Epidermal melanocyte (primary cell): ENCODE data around the gene TMSB10.
A peak's percentile ranks its signal among the peaks of the same experiment; 100 is the strongest.

Source experiments
- DNase-seq: peaks from one replicate; pipeline ENCODE4 v3.0.0; 2011; ENCODE audit warnings: low spot score; ENCODE audit not compliant: insufficient read length

Gene TMSB10

GRCh38 chr2:84879584-84880394 lies 25.7 kb upstream of the TMSB10 start:
- no peak for DNase-seq

DNA sequence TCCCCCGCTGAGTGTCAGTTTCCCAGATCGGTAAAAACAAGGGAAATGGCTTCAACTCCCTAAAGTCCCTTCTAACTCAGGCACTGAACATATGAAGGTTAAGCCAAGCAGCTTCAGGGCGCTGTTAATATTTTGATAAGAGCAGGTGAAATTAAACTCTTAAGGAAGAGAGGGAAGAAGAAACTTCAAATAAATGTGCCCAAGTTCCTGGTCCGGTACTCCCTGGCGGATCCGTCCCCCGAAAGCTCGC lies 25.1 kb upstream of the TMSB10 start:
- no peak for DNase-seq

- no peak for DNase-seq
Observed at GRCh38 chr2:84880645-84881521, 24.6 kb upstream of the TMSB10 start, which contains the start of gene TRABD2A. TSS of gene TRABD2A (minus strand) at chr2:84881084. CDS start at chr2:84881039, 45 bp downstream.

- DNase-seq = peak; percentile 65
Observed at GRCh38 chr2:84881581-84882413, 23.7 kb upstream of the TMSB10 start.

GRCh38 chr2:84882414-84882738 lies 23.1 kb upstream of the TMSB10 start:
- DNase-seq = no peak

- DNase-seq = no peak
Observed at GRCh38 chr2:84882775-84883550, 22.5 kb upstream of the TMSB10 start.

- no peak for DNase-seq
Observed at GRCh38 chr2:84884449-84884848, 21.0 kb upstream of the TMSB10 start.

- no peak for DNase-seq
Observed at GRCh38 chr2:84885111-84885510, 20.3 kb upstream of the TMSB10 start.

DNA sequence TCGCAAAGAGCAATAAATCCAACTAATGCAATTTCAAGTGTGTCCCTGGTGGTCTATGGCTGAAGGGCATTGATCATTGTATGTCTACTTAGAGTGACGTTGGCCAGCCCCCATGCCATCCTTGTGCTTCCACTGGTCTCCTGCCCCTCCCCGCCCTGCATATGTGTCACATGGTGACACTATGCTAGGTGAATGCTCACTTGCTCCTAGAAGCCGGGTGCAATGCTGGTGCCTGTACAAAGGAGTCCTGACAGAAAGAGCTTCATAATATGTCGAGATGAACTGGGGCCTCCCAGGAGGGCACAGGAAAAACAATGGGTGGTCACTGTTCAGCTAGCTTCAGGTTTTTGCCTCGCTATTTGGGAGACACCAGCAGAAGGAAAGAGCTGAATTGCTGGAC lies 18.7 kb upstream of the TMSB10 start:
- no peak for DNase-seq

DNA sequence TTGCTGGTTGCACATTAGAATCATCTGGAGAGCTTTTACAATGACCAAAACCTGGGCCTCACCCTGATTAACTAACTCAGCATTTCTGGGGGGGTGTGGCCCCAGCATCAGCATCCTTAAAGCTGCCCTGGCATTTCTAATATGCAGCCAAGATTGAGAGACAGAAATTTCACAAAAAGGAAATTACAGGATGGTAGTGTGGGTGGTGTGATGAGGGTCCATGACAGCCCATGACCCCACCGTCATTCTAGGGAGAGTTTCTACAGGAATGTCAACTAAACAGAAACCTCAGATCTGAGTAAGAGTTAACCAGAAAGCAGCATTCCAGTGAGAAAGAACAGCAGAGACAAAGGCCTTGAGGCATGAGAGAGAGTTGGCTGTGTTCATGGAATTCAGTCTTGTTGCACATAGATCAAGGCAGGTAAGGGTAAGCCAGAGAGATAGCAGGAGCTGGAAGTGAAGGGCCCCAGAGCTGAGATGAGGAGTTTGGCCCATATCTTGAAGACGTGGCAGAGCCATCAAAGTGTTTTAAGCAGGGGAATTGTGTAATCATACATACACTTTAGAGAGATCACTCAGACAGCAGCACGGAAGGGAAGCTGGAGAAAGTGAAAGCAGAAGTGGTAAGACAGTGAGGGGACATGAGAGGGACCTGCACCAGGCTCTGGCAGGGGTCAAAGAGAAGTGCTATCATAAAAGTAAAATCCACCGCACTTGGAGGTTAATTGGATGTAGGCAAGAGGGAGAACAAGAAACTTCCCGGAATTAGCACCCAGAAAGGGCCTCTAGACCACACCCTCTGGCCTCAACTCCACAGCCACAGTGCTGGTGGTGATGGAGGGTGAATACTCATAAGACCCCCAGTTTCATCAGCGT lies 16.8 kb upstream of the TMSB10 start:
- no peak for DNase-seq

DNA sequence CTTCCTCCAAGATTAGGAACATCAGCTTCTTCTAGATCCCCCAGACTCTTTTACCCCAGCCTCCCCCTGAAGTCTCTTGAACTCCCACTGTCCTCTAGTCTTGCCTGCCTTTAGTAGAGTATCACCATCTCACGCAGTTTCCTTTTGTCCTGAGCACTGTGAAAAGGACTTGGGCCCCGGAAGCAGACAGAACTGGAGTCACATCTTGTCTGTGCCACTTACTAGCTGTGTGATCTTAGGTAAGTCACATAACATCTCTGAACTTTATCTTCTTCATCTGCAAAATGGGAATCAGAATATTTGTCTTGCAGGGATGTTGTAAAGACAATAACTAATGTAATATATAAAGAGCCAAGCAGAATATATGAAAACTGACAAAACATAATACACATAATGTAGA lies 16.1 kb upstream of the TMSB10 start:
- no peak for DNase-seq

DNA sequence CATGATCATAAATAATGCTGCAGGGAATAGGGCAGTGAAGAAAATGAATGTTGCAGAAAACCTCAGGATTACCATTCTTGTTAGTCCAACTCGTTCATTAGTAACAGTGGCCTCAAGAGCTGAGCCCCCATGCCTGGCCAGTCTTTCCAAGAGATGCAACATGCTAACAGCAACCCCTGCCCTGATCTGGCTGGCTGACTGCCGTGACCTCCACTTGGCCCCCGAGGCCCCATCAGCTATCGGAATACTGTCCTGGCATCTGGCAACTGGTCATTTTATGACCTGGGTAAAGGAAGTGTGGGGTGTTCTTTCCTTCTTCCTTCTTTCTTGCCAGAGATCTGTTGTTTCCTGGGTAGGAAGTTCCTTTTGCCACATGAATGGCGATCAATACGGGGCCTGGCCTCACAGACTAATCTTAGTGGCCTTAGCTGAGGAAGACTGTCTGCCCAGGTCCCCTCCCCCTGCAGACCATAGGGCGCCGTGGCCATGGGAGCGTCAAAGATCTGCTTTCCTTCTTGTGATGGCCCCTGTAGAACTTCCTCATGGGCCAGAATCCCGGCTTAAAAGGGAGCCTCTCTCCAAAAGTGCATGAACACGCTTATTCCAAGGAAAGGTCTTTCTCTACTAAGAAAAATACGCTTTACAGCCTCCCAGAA lies 14.0 kb upstream of the TMSB10 start:
- DNase-seq = no peak

DNA sequence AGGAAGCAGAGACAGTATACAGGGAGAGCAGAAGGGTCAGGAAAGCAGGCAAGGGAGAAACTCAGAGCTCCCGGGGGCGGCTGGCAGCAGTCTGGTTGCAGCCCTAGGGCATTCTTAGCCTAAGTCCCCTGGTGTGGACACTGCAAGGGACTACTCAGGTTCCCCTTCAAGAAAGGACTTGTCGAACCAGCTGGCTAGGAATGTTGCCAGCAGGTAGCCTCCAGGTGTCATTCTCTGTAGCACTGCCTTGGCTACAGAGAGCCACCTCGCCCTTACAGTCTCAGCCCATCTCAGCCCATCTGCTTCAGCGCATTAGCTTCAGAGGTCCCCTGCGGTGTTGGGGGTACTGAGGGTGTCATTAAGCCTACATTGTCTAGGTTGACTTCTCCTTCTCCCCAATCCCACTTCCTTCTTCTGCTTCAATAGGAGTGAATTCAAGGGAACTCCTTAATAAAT lies 11.3 kb upstream of the TMSB10 start:
- DNase-seq = no peak

GRCh38 chr2:84894758-84895520 lies 10.5 kb upstream of the TMSB10 start:
- no peak for DNase-seq

- no peak for DNase-seq
Observed at GRCh38 chr2:84896567-84896966, 8.9 kb upstream of the TMSB10 start.

- DNase-seq = no peak
Observed at GRCh38 chr2:84897773-84898172, 7.7 kb upstream of the TMSB10 start.

- no peak for DNase-seq
Observed at GRCh38 chr2:84899304-84900204, 5.9 kb upstream of the TMSB10 start.

- no peak for DNase-seq
Observed at GRCh38 chr2:84900971-84901370, 4.5 kb upstream of the TMSB10 start.
